ENCODE measurements around the gene PTH1R. TPM values are rescaled to one million over a fixed set of nuclear protein-coding genes. Genes with fewer than 3 reads are reported as not detected.

Gene PTH1R
- polyA plus RNA-seq, 2 of the 4 experiments (the other 2 are of a cell fraction), result 0.45 to 0.53 TPM

- no peak overlapping the region for H3K27ac ChIP-seq
- ChIA-PET CTCF (interaction anchor here (0.6 to 1.0 kb wide), 4 partner anchors 11 to 428 kb away, joined by 3 to 5 read pairs (median 3); no protein-coding TSS in a partner anchor), POLR2A (no interaction called here)
- H3K4me2 ChIP-seq, result no peak overlapping the region
- H3K4me3 ChIP-seq, result no peak overlapping the region
- ATAC-seq, result no peak
- FAIRE-seq, result no peak
- no CpG with 5 or more reads among the region's 4 CpGs for WGBS (ENCODE audit: missing lambda C conversion rate)
- H3K9me3 ChIP-seq, result no peaks in the 10 kb centered on the region
- TF ChIP-seq EP300 (IDR thresholded peaks at IDR 0.05) (no peak), ZFP36 (IDR thresholded peaks at IDR 0.05; ENCODE audit: borderline replicate concordance, partially characterized antibody) (peak; percentile 25)
- DNase-seq (ENCODE audit: low read depth in 1 of 2, low spot score in 1 of 2), result no peak
- peaks cover 9% of the 10 kb centered on the region; the same call in 2 of the 3 replicates for H3K4me1 ChIP-seq
Measured at GRCh38 chr3:46906471-46907058, 29.0 kb downstream of the PTH1R start.

- Histone ChIP-seq H3K4me2 (no peak overlapping the region), H3K27ac (no peak overlapping the region), H3K4me3 (no peak overlapping the region), H3K9me3 (no peaks in the 10 kb centered on the region), H3K4me1 (peaks cover 9% of the 10 kb centered on the region; the same call in 2 of the 3 replicates)
- no peak for TF ChIP-seq MAX (IDR thresholded peaks at IDR 0.05)
- FAIRE-seq (no peak), DNase-seq (ENCODE audit: low read depth in 1 of 2, low spot score in 1 of 2) (no peak), ATAC-seq (no peak)
- 66% methylated on average over 11 of the region's 12 CpGs for WGBS (ENCODE audit: missing lambda C conversion rate)
- POLR2A ChIA-PET, result no interaction called here
- CTCF ChIA-PET, result interaction anchor here (0.8 kb wide), 1 partner anchor 12 kb away, joined by 5 read pairs; no protein-coding TSS in a partner anchor
Measured at GRCh38 chr3:46907271-46907670, 29.8 kb downstream of the PTH1R start.

- WGBS (ENCODE audit: missing lambda C conversion rate), result 9% methylated on average over 1 of the region's 1 CpG
- ChIA-PET CTCF (interaction anchor here (0.9 to 2.6 kb wide), 5 partner anchors 7 to 205 kb away, joined by 3 to 39 read pairs (median 14); no protein-coding TSS in a partner anchor), POLR2A (no interaction called here)
- Histone ChIP-seq H3K4me2 (no peak overlapping the region), H3K27ac (no peak overlapping the region), H3K9me3 (no peaks in the 10 kb centered on the region), H3K4me1 (peaks cover 9% of the 10 kb centered on the region; the same call in 2 of the 3 replicates), H3K4me3 (no peak overlapping the region)
- no peak for ATAC-seq
- no peak for FAIRE-seq
- no peak for DNase-seq (ENCODE audit: low read depth in 1 of 2, low spot score in 1 of 2)
- TF ChIP-seq POLR2A (IDR thresholded peaks at IDR 0.05; ENCODE audit: low read length), result no peak
- TF ChIP-seq CTCF (IDR thresholded peaks at IDR 0.05), result 0 out of 3 replicates have a peak, but pooled peaks have one; percentile 9
Measured at GRCh38 chr3:46907960-46908293, 30.4 kb downstream of the PTH1R start.

- no peak for TF ChIP-seq NPAS2 (CRISPR knock-in tag; IDR thresholded peaks at IDR 0.05; ENCODE audit: borderline replicate concordance)
- TF ChIP-seq RAD21 (conservative IDR thresholded peaks at IDR 0.05 in 1 of 2, IDR thresholded peaks at IDR 0.05 in 1 of 2), result peak in 1 of 2 experiments; percentile 41; a peak in 1 of 5 replicates
Measured at GRCh38 chr3:46908294-46908985, 30.9 kb downstream of the PTH1R start.

GRCh38 chr3:46908986-46909534 lies 31.5 kb downstream of the PTH1R start:
- CTCF ChIA-PET, result interaction anchor here (0.6 to 2.6 kb wide), 30 partner anchors 9 to 430 kb away, joined by 3 to 39 read pairs (median 4); partner anchors contain the start of gene ALS2CL
- POLR2A ChIA-PET, result interaction anchor here (1.2 kb wide), 1 partner anchor 67 kb away, joined by 4 read pairs; the partner anchor contains the start of gene CCDC12
- WGBS (ENCODE audit: missing lambda C conversion rate), result 87% methylated on average over 3 of the region's 8 CpGs
- DNase-seq (ENCODE audit: low read depth in 1 of 2, low spot score in 1 of 2) (no peak), ATAC-seq (peak; percentile 25 to 47), FAIRE-seq (no peak)
- Histone ChIP-seq H3K9me3 (no peaks in the 10 kb centered on the region), H3K4me3 (no peak overlapping the region), H3K27ac (no peak overlapping the region; a peak in 1 of 6 replicates), H3K4me2 (0 out of 3 replicates have a peak overlapping the region, but pooled peaks have one; percentile 43), H3K4me1 (peaks cover 14% of the 10 kb centered on the region)
- no peak for TF ChIP-seq CHD2 (IDR thresholded peaks at IDR 0.05; ENCODE audit: low read length, partially characterized antibody)
- TF ChIP-seq CHD4 (IDR thresholded peaks at IDR 0.05; ENCODE audit: borderline replicate concordance), result no peak
- no peak for TF ChIP-seq ZC3H11A (IDR thresholded peaks at IDR 0.05)
- no peak for TF ChIP-seq ESRRA (IDR thresholded peaks at IDR 0.05; ENCODE audit: borderline replicate concordance, low read length)
- no peak for TF ChIP-seq KDM5A (IDR thresholded peaks at IDR 0.05)
- no peak for TF ChIP-seq SMC3 (IDR thresholded peaks at IDR 0.05)
- TF ChIP-seq PHF8 (IDR thresholded peaks at IDR 0.05; ENCODE audit: borderline replicate concordance, low read depth), result no peak
- no peak for TF ChIP-seq JUN (IDR thresholded peaks at IDR 0.05)
- TF ChIP-seq JUNB (IDR thresholded peaks at IDR 0.05), result no peak
- TF ChIP-seq HOXB13 (CRISPR knock-in tag; IDR thresholded peaks at IDR 0.05; ENCODE audit: low read depth), result no peak
- TF ChIP-seq RAD21 (conservative IDR thresholded peaks at IDR 0.05 in 1 of 2, IDR thresholded peaks at IDR 0.05 in 1 of 2), result no peak
- TF ChIP-seq BHLHE40 (IDR thresholded peaks at IDR 0.05; ENCODE audit: low read depth, low read length), result no peak
- TF ChIP-seq HOXA7 (CRISPR knock-in tag; IDR thresholded peaks at IDR 0.05), result no peak
- TF ChIP-seq BCL3 (IDR thresholded peaks at IDR 0.05), result no peak

More at GRCh38 chr3:46908294-46908985, 30.9 kb downstream of the PTH1R start:
- WGBS (ENCODE audit: missing lambda C conversion rate), result 70% methylated on average over 24 of the region's 24 CpGs
- POLR2A ChIA-PET, result no interaction called here
- H3K4me3 ChIP-seq, result no peak overlapping the region
- no peak overlapping the region for H3K27ac ChIP-seq
- H3K9me3 ChIP-seq, result no peaks in the 10 kb centered on the region
- H3K4me2 ChIP-seq, result no peak overlapping the region
- DNase-seq (ENCODE audit: low read depth in 1 of 2, low spot score in 1 of 2), result no peak
- ATAC-seq, result 0 out of 6 replicates have a peak, but pooled peaks have one; percentile 7 to 11
- peaks cover 9% of the 10 kb centered on the region; the same call in 2 of the 3 replicates for H3K4me1 ChIP-seq
- FAIRE-seq, result no peak
- CTCF ChIA-PET, result interaction anchor here (0.8 to 2.6 kb wide), 18 partner anchors 8 to 216 kb away, joined by 3 to 39 read pairs (median 4); partner anchors contain the start of gene ALS2CL
